WI38 (cell line): Measurements from ENCODE around the gene LRCH4.
"Not testable (repeated sequence)": the region's sequence is repeated elsewhere in the genome, so short reads cannot be mapped to it uniquely, and the experiment has no call there.

Experiments
- H3K4me3 ChIP-seq: 2 replicates; pipeline ENCODE4 v1.5.1; 2011; ENCODE audit warnings: low read depth, mild to moderate bottlenecking, control low read depth, low read length
- CTCF ChIP-seq: IDR thresholded peaks from 2 replicates; pipeline ENCODE4 v1.5.1; 2012; ENCODE audit warnings: low read depth, mild to moderate bottlenecking, control low read depth, low read length

The LRCH4 gene

GRCh38 chr7:100538654-100539435, 47.1 kb downstream of the LRCH4 start, which contains the start of gene AGFG2:
Gene AGFG2, plus strand, starts transcription at chr7:100539203. Its CDS starts 144 bp downstream, at chr7:100539347.
- TF ChIP-seq CTCF = no peak
- H3K4me3 ChIP-seq = peak within 1 kb of the TSS; percentile 76

- no peak for TF ChIP-seq CTCF
- H3K4me3 ChIP-seq = peak overlapping the region; percentile 52
These were observed 47.6 kb downstream of the LRCH4 start for GRCh38 chr7:100538348-100538653.

GRCh38 chr7:100536695-100537094, 49.2 kb downstream of the LRCH4 start:
- H3K4me3 ChIP-seq = not testable (repeated sequence)

- H3K4me3 ChIP-seq = not testable (repeated sequence)
These were observed 49.9 kb downstream of the LRCH4 start for GRCh38 chr7:100535982-100536381.

- no peak overlapping the region for H3K4me3 ChIP-seq
- TF ChIP-seq CTCF = no peak
These were observed 53.5 kb downstream of the LRCH4 start for GRCh38 chr7:100532165-100533022.

GRCh38 chr7:100528108-100528866, 57.6 kb downstream of the LRCH4 start:
- H3K4me3 ChIP-seq = not testable (repeated sequence)
